Measurements from ENCODE around the gene CAMKK2. TPM values are rescaled to one million over a fixed set of nuclear protein-coding genes. Genes with fewer than 3 reads are reported as not detected.
A peak's percentile ranks its signal among the peaks of the same experiment; 100 is the strongest.

CAMKK2 gene
- polyA plus RNA-seq, 1 of the 3 experiments (the other 2 are of a cell fraction) = 23.6 TPM

GRCh38 chr12:121337416-121337815, 40.9 kb upstream of the CAMKK2 start:
- Histone ChIP-seq H3K4me3 (ENCODE audit: low read depth in 2 of 2, low read length in 1 of 2) (no peak overlapping the region), H4K20me1 (ENCODE audit: insufficient read depth) (no peaks in the 10 kb centered on the region), H2AFZ (ENCODE audit: low read depth) (no peak overlapping the region), H3K27ac (ENCODE audit: low read depth in 2 of 2, low read length in 1 of 2) (no peak overlapping the region), H3K4me2 (no peak overlapping the region), H3K36me3 (replicated peaks in 1 of 2; ENCODE audit: control insufficient read depth in 1 of 2, insufficient read depth in 2 of 2, low read length in 1 of 2) (peaks cover 38 to 50% of the 10 kb centered on the region in 2 experiments), H3K27me3 (ENCODE audit: insufficient read depth) (no peaks in the 10 kb centered on the region), H3K4me1 (ENCODE audit: control insufficient read depth in 1 of 2, insufficient read depth in 2 of 2, low read depth in 1 of 2, low read length in 1 of 2) (no peaks in the 10 kb centered on the region), H3K79me2 (ENCODE audit: insufficient read depth) (no peaks in the 10 kb centered on the region), H3K9me2 (no peaks in the 10 kb centered on the region), H3K9me3 (no peaks in the 10 kb centered on the region), H3F3A (replicated peaks; ENCODE audit: insufficient read depth) (peaks cover 14% of the 10 kb centered on the region), H3K9ac (no peak overlapping the region)
- 97% methylated on average over 4 of the region's 4 CpGs for WGBS (ENCODE audit: low lambda C conversion rate)
- ChIA-PET CTCF (interaction anchor here (1.2 to 12.4 kb wide), 2 partner anchors 20 to 106 kb away, joined by 5 to 192 read pairs; no protein-coding TSS in a partner anchor), POLR2A (interaction anchor here (1.7 kb wide), 1 partner anchor 15 kb away, joined by 5 read pairs; the partner anchor contains the start of gene ANAPC5)
- DNase-seq = no peak
- TF ChIP-seq GABPA (IDR thresholded peaks at IDR 0.05; ENCODE audit: low read depth) = no peak
- TF ChIP-seq CTCF (IDR thresholded peaks at IDR 0.05) = no peak

- ChIA-PET POLR2A (interaction anchor here (0.8 kb wide), 1 partner anchor 65 kb away, joined by 4 read pairs; the partner anchor contains the start of gene RNF34), CTCF (interaction anchor here (0.6 to 12.4 kb wide), 41 partner anchors 8 to 345 kb away, joined by 3 to 192 read pairs (median 5); partner anchors contain the start of gene ANAPC5)
- Histone ChIP-seq H3K9me3 (no peaks in the 10 kb centered on the region), H3K27ac (ENCODE audit: low read depth in 2 of 2, low read length in 1 of 2) (no peak overlapping the region), H3K36me3 (replicated peaks in 1 of 2; ENCODE audit: control insufficient read depth in 1 of 2, insufficient read depth in 2 of 2, low read length in 1 of 2) (peaks cover 56% of the 10 kb centered on the region in 2 experiments), H3K4me1 (ENCODE audit: control insufficient read depth in 1 of 2, insufficient read depth in 2 of 2, low read depth in 1 of 2, low read length in 1 of 2) (peaks cover 0 to 4% of the 10 kb centered on the region in 2 experiments; a peak in 1 of 4 replicates), H3K4me3 (ENCODE audit: low read depth in 2 of 2, low read length in 1 of 2) (no peak overlapping the region; a peak in 1 of 4 replicates), H3K9ac (no peak overlapping the region), H4K20me1 (ENCODE audit: insufficient read depth) (no peaks in the 10 kb centered on the region), H3F3A (replicated peaks; ENCODE audit: insufficient read depth) (peaks cover 14% of the 10 kb centered on the region), H3K4me2 (no peak overlapping the region), H2AFZ (ENCODE audit: low read depth) (no peak overlapping the region; the same call in 1 of the 2 replicates), H3K9me2 (no peaks in the 10 kb centered on the region), H3K79me2 (ENCODE audit: insufficient read depth) (no peaks in the 10 kb centered on the region), H3K27me3 (ENCODE audit: insufficient read depth) (no peaks in the 10 kb centered on the region)
- peak; percentile 82 for TF ChIP-seq RAD21 (IDR thresholded peaks at IDR 0.05; ENCODE audit: low read length)
- peak; percentile 92 for TF ChIP-seq CTCF (IDR thresholded peaks at IDR 0.05)
- TF ChIP-seq TAF1 (IDR thresholded peaks at IDR 0.05; ENCODE audit: borderline replicate concordance, low read depth, low read length) = no peak
- no peak for TF ChIP-seq NFIC (IDR thresholded peaks at IDR 0.05; ENCODE audit: borderline replicate concordance)
- no peak for TF ChIP-seq SIN3A (IDR thresholded peaks at IDR 0.05; ENCODE audit: borderline replicate concordance, low read depth, low read length)
- TF ChIP-seq EP300 (IDR thresholded peaks at IDR 0.05; ENCODE audit: borderline replicate concordance in 1 of 2, low read depth in 1 of 2, low read length in 1 of 2) = no peak
- peak; percentile 68; the same call in 1 of the 2 replicates for TF ChIP-seq SMC3 (IDR thresholded peaks at IDR 0.05; ENCODE audit: low read depth, low read length)
- TF ChIP-seq NRF1 (IDR thresholded peaks at IDR 0.05; ENCODE audit: low read depth, low read length) = no peak
- no peak for TF ChIP-seq USF1 (IDR thresholded peaks at IDR 0.05; ENCODE audit: borderline replicate concordance, low read depth)
- TF ChIP-seq GABPA (IDR thresholded peaks at IDR 0.05; ENCODE audit: low read depth) = no peak
- no peak for TF ChIP-seq MEF2A (IDR thresholded peaks at IDR 0.05; ENCODE audit: borderline replicate concordance, low read depth)
- WGBS (ENCODE audit: low lambda C conversion rate) = 49% methylated on average over 8 of the region's 8 CpGs
- DNase-seq = peak; percentile 64
These were observed 38.2 kb upstream of the CAMKK2 start for GRCh38 chr12:121334513-121335343.
